A549 (cell line): ENCODE data around the gene FKBP15. TPM values are rescaled to one million over a fixed set of nuclear protein-coding genes. Genes with fewer than 3 reads are reported as not detected.
"Not testable (repeated sequence)": the region's sequence is repeated elsewhere in the genome, so short reads cannot be mapped to it uniquely, and the experiment has no call there.

Experiments used
- ATAC-seq, 2 experiments: fragments of 200-7000 bp in 1 of 2; fragments of >200 bp in 1 of 2; cut with Nextera tagmentation in 1 of 2; cut with Tn5 transposase in 1 of 2; 3 replicates each; pipeline versions ENCODE4 v1.8.0 to v1.9.1; 2018 to 2020; ENCODE audit warnings: mild to moderate bottlenecking in 1 of 2, moderate library complexity in 1 of 2
- CTCF ChIA-PET: fragments of 300-600 bp; sonication (Branson Sonifier 250); formaldehyde crosslinking; extraction: SDS; loops from one replicate; lab custom pipeline; 2021; ENCODE audit warnings: antibody characterized with exemption, inconsistent platforms; lab: Yijun Ruan, JAX
- POLR2A ChIA-PET: fragments of 350-600 bp; formaldehyde crosslinking; extraction: SDS; loops from one replicate; lab custom pipeline; 2021; ENCODE audit warnings: antibody characterized with exemption, inconsistent platforms; lab: Yijun Ruan, JAX
- DNase-seq, 2 experiments: peaks; one replicate each; pipeline versions ENCODE4 v3.0.0 to v3.0.0-alpha.2; 2011 to 2016; ENCODE audit warnings: low read depth in 1 of 2, low spot score in 1 of 2
- FAIRE-seq: peaks from 2 replicates; lab custom pipeline; 2011; peaks lifted over from hg19 to GRCh38; lab: Jason Lieb, UNC
- H3K27ac ChIP-seq, 2 experiments: fragments of >200 bp; sonication (Bioruptor Twin); formaldehyde crosslinking; 3 replicates each; pipeline ENCODE4 v1.5.1; 2016 to 2017
- H3K4me1 ChIP-seq: fragments of >200 bp; sonication (Bioruptor Twin); formaldehyde crosslinking; 3 replicates; pipeline ENCODE4 v1.6.1; 2016
- H3K4me2 ChIP-seq: fragments of >200 bp; sonication (Bioruptor Twin); formaldehyde crosslinking; 3 replicates; pipeline ENCODE4 v1.6.1; 2016
- H3K4me3 ChIP-seq: fragments of >200 bp; sonication (Bioruptor Twin); formaldehyde crosslinking; 3 replicates; pipeline ENCODE4 v1.5.1; 2016
- H3K9me3 ChIP-seq: fragments of >200 bp; sonication (Bioruptor Twin); formaldehyde crosslinking; 3 replicates; pipeline ENCODE4 v1.6.1; 2016
- ATOH8 ChIP-seq: fragments of 250-450 bp; sonication (Bioruptor Pico); IDR thresholded peaks from 2 replicates; pipeline ENCODE4 v1.5.0; 2020; ENCODE audit warnings: low read depth, mild to moderate bottlenecking, moderate library complexity
- CBX8 ChIP-seq: fragments of 200-600 bp; sonication (generic); IDR thresholded peaks from 2 replicates; pipeline ENCODE4 v1.6.1; 2016
- CHD2 ChIP-seq: fragments of 150-350 bp; IDR thresholded peaks from 2 replicates; pipeline ENCODE4 v1.6.1; 2014; ENCODE audit warnings: low read length; ENCODE audit not compliant: partially characterized antibody
- CHD4 ChIP-seq: fragments of 200-600 bp; sonication (generic); IDR thresholded peaks from 2 replicates; pipeline ENCODE4 v1.6.1; 2016; ENCODE audit warnings: antibody characterized with exemption, mild to moderate bottlenecking, borderline replicate concordance
- ESRRA ChIP-seq: fragments of 150-350 bp; IDR thresholded peaks from 2 replicates; pipeline ENCODE4 v1.6.1; 2014; ENCODE audit warnings: mild to moderate bottlenecking, low read length, borderline replicate concordance
- FOSB ChIP-seq: fragments of 250-450 bp; sonication (Bioruptor Pico); IDR thresholded peaks from 2 replicates; pipeline ENCODE4 v1.5.0; 2020; ENCODE audit warnings: mild to moderate bottlenecking, moderate library complexity
- FOXS1 ChIP-seq: fragments of 250-450 bp; sonication (Bioruptor Pico); IDR thresholded peaks from 2 replicates; pipeline ENCODE4 v1.5.0; 2020; ENCODE audit warnings: mild to moderate bottlenecking, moderate library complexity
- GATA3 ChIP-seq: IDR thresholded peaks from 2 replicates; pipeline ENCODE4 v1.6.1; 2012; ENCODE audit warnings: borderline replicate concordance
- HDAC2 ChIP-seq: fragments of 200-600 bp; sonication (generic); IDR thresholded peaks from 2 replicates; pipeline ENCODE4 v1.6.1; 2016
- HOXB13 ChIP-seq: fragments of 250-450 bp; sonication (Bioruptor Pico); IDR thresholded peaks from 2 replicates; pipeline ENCODE4 v1.5.0; 2020; ENCODE audit warnings: low read depth, mild to moderate bottlenecking, moderate library complexity
- JUNB ChIP-seq: fragments of >200 bp; sonication (Bioruptor Twin); formaldehyde crosslinking; IDR thresholded peaks from 2 replicates; pipeline ENCODE4 v1.6.1; 2016
- KDM5A ChIP-seq: fragments of 200-600 bp; sonication (generic); IDR thresholded peaks from 2 replicates; pipeline ENCODE4 v1.6.1; 2016; ENCODE audit warnings: antibody characterized with exemption, mild to moderate bottlenecking
- MAFK ChIP-seq: fragments of 450-650 bp; IDR thresholded peaks from 2 replicates; pipeline ENCODE4 v1.6.1; 2014; ENCODE audit not compliant: partially characterized antibody
- MYC ChIP-seq: IDR thresholded peaks from 2 replicates; pipeline ENCODE4 v1.6.1; 2012; ENCODE audit warnings: mild to moderate bottlenecking, inconsistent platforms, low read length, improper control_type of control experiment, borderline replicate concordance
- NFE2L2 ChIP-seq: fragments of 150-350 bp; conservative IDR thresholded peaks from 2 replicates; pipeline ENCODE4 v1.6.1; 2014; ENCODE audit warnings: low read length
- NR3C1 ChIP-seq: fragments of >200 bp; sonication (Bioruptor Twin); formaldehyde crosslinking; IDR thresholded peaks from 3 replicates; pipeline ENCODE4 v1.6.1; 2017
- REST ChIP-seq: fragments of 200-600 bp; sonication (generic); IDR thresholded peaks from 2 replicates; pipeline ENCODE4 v1.6.1; 2016; ENCODE audit warnings: antibody characterized with exemption, mild to moderate bottlenecking, moderate library complexity
- SMC3 ChIP-seq: fragments of >200 bp; sonication (Bioruptor Twin); formaldehyde crosslinking; IDR thresholded peaks from 3 replicates; pipeline ENCODE4 v1.6.1; 2018; ENCODE audit warnings: inconsistent platforms
- WGBS: methylation state at CpG from one replicate; pipeline ENCODE4 v1.1.6; 2017; ENCODE audit errors: missing lambda C conversion rate; 5-methylcytosine and 5-hydroxymethylcytosine counted together
- polyA plus RNA-seq, 4 experiments: library from polyadenylated mRNA; depleted of rRNA in 3 of 4; stranded (reverse); fragments of >200 nt; fragmentation: RNase III in 1 of 4; extraction: RNeasy Plus Mini Kit Qiagen cat#74134 plus additional on column Dnase treatment in 1 of 4; gene quantifications; 2 replicates in 3 of 4; 3 replicates in 1 of 4; pipeline ENCODE4 v1.2.3, GENCODE V29; 2011 to 2017
- TF ChIP-seq, protein P1 (sequence below): fragments of 150-350 bp; IDR thresholded peaks from 2 replicates; pipeline ENCODE4 v1.6.1; 2014; ENCODE audit warnings: low read depth, mild to moderate bottlenecking, low read length

Gene FKBP15
- polyA plus RNA-seq, 2 of the 4 experiments (the other 2 are of a cell fraction), result 14.1 to 26.0 TPM

DNA sequence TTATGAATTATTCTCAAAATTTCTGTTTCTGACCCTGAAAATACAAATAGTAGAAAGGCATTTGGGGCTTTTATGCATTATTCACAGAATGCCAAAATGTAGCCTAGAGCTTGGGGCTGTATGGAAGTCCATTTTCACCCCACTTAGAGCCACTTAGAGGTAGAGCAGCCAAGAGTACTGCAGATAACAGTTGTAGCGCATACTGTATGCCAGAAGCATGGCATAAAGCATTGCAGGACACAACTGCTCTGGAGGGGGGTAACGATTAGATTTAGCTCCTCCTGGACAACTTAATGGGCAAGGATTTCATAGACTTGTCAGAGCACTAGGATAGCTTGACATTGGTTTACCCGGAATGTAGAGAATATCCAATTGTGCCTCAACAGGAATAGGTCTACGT, 15.9 kb upstream of the FKBP15 start:
- no peak overlapping the region for H3K4me3 ChIP-seq
- TF ChIP-seq ESRRA (no peak), HOXB13 (CRISPR knock-in tag) (no peak)
- no peaks in the 10 kb centered on the region for H3K4me1 ChIP-seq
- ChIA-PET CTCF (interaction anchor here (1.1 kb wide), 1 partner anchor 16 kb away, joined by 3 read pairs; the partner anchor contains the start of genes FKBP15 and SLC31A1), POLR2A (interaction anchor here (0.6 to 0.8 kb wide), 2 partner anchors 16 to 459 kb away, joined by 4 to 5 read pairs; partner anchors contain the start of genes FKBP15 and SLC31A1)
- H3K9me3 ChIP-seq, result no peaks in the 10 kb centered on the region
- no peak for ATAC-seq
- WGBS, result 82% methylated on average over 4 of the region's 4 CpGs
- FAIRE-seq, result no peak
- DNase-seq, result no peak
- H3K27ac ChIP-seq, result no peak overlapping the region
- H3K4me2 ChIP-seq, result no peak overlapping the region

- H3K4me2 ChIP-seq, H3K4me3 ChIP-seq, H3K27ac ChIP-seq, FAIRE-seq, POLR2A ChIA-PET, H3K9me3 ChIP-seq, DNase-seq, H3K4me1 ChIP-seq, ATAC-seq: not testable (repeated sequence)
- CTCF ChIA-PET, result interaction anchor here (1.1 kb wide), 1 partner anchor 14 kb away, joined by 3 read pairs; the partner anchor contains the start of genes FKBP15 and SLC31A1
- 93% methylated on average over 10 of the region's 10 CpGs for WGBS
These were observed 14.7 kb upstream of the FKBP15 start for GRCh38 chr9:113235701-113236255.

GRCh38 chr9:113231701-113232100, 10.6 kb upstream of the FKBP15 start:
- ATAC-seq, result no peak
- H3K9me3 ChIP-seq, result no peaks in the 10 kb centered on the region
- DNase-seq, result no peak
- CTCF ChIA-PET, result interaction anchor here (0.6 to 0.7 kb wide), 3 partner anchors 10 to 29 kb away, joined by 3 read pairs; partner anchors contain the start of gene SLC31A1
- WGBS, result 88% methylated on average over 2 of the region's 2 CpGs
- no peaks in the 10 kb centered on the region for H3K4me1 ChIP-seq
- no peak for TF ChIP-seq FOSB (CRISPR knock-in tag)
- no peak for TF ChIP-seq KDM5A
- no peak for TF ChIP-seq REST
- TF ChIP-seq, protein P1, sequence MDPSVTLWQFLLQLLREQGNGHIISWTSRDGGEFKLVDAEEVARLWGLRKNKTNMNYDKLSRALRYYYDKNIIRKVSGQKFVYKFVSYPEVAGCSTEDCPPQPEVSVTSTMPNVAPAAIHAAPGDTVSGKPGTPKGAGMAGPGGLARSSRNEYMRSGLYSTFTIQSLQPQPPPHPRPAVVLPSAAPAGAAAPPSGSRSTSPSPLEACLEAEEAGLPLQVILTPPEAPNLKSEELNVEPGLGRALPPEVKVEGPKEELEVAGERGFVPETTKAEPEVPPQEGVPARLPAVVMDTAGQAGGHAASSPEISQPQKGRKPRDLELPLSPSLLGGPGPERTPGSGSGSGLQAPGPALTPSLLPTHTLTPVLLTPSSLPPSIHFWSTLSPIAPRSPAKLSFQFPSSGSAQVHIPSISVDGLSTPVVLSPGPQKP, result no peak
- TF ChIP-seq NFE2L2, result no peak
- TF ChIP-seq MYC, result no peak
- no peak for TF ChIP-seq NR3C1
- TF ChIP-seq ATOH8 (CRISPR knock-in tag), result no peak
- TF ChIP-seq FOXS1, result no peak
- no peak for TF ChIP-seq JUNB
- TF ChIP-seq SMC3, result no peak
- no peak for TF ChIP-seq CHD2
- TF ChIP-seq CHD4, result no peak
- TF ChIP-seq HDAC2, result no peak
- TF ChIP-seq MAFK, result no peak
- no peak for TF ChIP-seq GATA3
- TF ChIP-seq CBX8, result no peak
- H3K27ac ChIP-seq, result no peak overlapping the region
- no peak overlapping the region for H3K4me2 ChIP-seq
- POLR2A ChIA-PET, result interaction anchor here (0.9 kb wide), 1 partner anchor 10 kb away, joined by 3 read pairs; the partner anchor contains the start of gene SLC31A1
- no peak for FAIRE-seq
- no peak overlapping the region for H3K4me3 ChIP-seq
